Stimulated activated CD4-positive, alpha-beta T cell treated with anti-CD3 and anti-CD28 coated beads, Interleukin-4, amount 100 ng/mL, for 4 hours (primary cell): ENCODE results near the gene CHSY1.

Experiments
- DNase-seq, 2 experiments: peaks; one replicate each; pipeline ENCODE4 v3.0.0-alpha.2; 2020

CHSY1 gene

DNA sequence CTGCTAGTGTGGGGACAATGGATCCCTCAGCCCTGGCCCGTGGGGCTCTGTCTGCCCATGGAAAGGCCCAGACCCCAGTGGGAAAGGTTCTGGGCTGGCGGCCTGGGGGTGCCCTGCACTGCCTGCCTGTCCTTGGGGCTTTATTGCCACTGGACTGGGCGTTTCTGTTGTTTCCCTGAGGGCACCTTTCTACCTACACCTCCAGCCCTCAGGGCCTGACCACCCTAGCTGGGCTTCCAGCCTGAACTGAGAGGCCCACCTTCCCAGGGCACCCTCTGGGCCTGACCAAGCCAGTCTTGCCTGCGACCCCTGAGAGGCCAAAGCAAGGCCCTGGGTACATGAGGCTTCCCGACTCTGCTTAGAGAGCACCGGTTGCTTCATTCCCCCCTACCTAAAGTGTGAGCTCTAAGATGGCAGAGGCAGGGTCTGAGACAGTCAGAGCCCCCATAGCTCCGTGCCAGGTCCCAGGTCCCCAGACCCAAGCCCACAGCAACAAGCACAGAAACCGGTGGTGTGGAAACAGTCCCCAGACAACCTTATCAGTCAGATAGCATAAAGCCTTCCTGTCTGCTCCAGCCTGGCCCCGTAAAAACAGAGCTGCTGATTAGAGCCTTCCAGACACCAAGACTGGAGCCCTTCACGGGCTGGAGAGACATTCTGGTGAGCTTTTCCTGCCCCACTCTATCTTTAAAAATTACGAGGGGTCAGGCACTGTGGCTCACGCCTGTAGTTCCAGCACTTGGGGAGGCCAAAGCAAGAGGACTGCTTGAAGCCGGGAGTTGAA is 102.8 kb downstream of the CHSY1 start:
- DNase-seq, result no peak

GRCh38 chr15:101148166-101148880 is 103.5 kb downstream of the CHSY1 start:
- DNase-seq, result no peak

DNA sequence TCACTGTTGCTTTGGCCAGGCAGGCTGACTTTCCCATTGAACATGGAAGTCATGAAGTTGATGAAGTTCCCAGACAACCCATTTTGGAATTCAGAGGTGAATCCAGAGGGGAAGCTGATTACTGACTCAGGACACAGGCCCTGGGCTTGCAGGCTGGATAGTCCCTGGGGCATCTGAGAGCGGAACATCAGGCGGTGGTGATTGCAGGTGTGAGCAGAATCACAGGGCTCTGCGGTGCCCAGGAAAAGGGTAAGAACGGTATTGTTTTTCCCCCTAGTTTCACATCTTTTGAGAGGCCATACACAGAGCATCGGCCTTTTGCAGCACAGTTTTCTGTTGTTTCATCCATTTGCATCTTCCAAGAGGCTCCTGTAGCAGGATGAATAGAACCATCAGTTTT is 104.7 kb downstream of the CHSY1 start:
- no peak for DNase-seq

DNA sequence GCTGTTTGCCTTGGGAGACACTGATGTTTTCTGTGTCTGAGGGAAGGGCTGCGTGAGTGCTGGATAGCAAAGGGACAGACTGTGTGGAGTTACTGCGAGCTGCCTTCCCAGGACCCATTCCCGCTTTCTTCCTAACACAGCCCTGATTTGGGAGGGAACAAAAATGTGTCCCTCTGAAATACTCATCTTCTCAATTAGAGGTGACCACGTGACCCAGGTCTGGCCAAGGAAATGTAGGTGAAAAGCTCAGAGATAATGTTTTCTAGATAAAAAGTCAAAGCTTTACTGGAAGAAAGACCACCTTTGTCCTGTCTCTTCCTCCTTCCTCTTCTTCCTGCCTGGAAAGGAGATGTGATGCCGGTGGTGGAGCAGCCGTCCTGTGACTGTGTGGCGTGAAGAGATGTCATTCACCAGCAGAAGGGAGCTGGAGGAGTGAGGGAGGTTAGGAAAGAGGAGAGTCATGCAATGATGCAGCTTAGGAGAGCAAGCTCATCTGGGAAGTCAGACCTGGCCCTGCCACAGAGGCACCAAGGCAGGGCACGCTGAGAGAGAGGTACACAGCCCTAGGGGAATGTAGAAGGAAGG is 105.6 kb downstream of the CHSY1 start:
- DNase-seq, result no peak

DNA sequence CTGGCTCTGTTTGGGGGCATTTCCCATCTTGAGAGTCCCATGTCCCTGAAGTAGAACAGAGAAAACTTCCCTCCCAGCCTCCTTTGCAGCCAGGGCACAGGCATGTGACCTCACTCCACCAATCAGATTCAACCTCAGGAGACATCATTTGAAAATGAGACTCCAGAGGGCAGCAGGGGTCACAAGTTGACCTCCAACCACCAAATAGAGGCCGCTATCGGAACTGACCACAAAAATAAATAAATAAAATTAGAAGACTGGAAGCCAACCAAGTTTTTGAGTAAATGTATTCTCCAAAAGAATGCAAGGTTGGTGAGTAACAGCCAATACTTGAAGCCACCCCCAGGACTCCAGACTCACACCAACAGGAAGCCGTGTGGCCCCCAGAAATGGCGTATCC is 106.5 kb downstream of the CHSY1 start:
- DNase-seq, result no peak

DNA sequence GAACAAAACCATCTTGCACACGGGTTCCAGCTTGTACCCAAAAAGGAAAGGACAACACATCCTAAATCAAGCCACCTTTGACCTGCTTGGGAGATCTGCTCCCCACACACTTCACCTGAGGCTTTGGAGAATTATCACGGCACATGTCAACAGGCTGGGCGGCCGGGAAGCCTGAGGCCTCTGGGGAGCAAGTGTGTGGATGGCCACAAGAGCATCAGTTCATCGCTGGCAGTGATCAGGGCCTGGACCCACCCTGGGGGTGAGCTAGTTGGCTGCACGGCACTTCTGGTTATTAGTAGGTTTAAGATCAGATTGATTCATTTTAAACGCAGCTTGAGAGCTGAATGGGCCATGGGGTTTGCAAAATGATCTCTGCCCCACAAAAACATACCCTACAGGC is 108.5 kb downstream of the CHSY1 start:
- no peak for DNase-seq

DNA sequence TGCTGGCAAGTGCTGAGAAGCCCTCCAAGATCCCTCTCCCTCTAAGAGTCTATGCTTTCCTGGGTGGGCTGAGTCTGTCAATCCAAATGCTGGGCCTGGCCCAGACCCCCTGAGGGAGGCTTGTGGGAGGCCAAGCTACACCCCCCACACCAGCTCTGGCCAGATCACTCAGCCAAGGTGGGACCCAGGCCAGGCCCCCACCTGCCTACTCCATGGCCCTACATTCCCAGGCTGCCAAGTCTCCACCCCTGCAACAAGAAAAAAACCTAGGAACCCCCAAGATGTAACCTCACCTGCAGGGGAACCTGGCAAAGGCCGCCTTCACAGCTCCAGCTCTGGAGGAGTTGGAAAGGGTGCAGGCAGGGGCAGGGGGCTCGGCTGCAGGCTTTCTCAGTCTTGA is 109.1 kb downstream of the CHSY1 start:
- DNase-seq, result no peak

GRCh38 chr15:101141926-101142527 is 109.8 kb downstream of the CHSY1 start:
- DNase-seq, result no peak

DNA sequence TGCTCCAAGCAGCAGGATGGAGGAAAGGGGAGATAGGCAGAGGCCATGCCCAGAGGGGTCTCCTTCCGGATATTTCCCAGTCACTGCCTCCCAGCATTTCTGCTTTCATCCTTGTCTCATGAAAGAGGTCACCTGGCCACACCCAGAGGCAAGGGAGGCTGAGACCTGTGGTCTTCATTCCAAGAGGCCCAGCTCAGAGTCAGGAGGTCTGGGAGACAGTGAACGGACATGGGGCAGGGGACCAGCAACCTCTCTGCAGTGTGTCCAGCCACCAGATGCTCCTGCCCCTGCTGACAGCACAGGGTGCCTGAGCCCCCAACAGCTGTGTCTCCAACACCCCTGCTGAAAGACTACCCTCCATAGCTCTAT is 111.2 kb downstream of the CHSY1 start:
- no peak for DNase-seq

GRCh38 chr15:101139986-101140696 is 111.7 kb downstream of the CHSY1 start:
- no peak for DNase-seq

GRCh38 chr15:101138913-101139880 is 112.7 kb downstream of the CHSY1 start:
- no peak for DNase-seq

DNA sequence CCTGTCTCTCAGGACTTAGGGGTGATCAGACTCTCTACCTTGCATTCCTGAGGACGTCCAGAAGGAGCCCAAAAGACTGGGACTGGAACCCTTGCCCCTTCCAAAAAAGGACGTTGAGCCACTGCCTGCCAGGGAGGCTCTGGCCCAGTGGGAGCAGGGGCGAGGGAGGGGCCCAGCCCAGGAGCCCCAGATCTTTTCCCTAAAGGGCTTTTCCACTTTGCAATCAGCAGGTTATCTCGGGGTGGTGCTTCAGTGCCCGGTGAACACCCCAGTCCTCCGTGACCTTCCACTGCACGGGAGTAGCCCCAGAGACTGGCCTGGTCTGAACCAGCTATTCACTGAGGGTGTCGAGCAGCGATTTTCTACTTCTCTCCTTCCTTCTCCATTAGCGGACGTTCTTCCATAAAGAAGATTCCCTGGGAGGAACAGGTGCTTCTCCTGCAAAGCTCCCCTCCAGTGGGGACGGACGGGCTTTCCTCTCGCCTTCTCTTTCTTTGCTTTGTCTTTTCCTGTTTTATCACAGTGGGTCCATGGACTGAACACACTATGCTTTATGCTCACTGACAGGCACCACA is 113.7 kb downstream of the CHSY1 start:
- no peak for DNase-seq

DNA sequence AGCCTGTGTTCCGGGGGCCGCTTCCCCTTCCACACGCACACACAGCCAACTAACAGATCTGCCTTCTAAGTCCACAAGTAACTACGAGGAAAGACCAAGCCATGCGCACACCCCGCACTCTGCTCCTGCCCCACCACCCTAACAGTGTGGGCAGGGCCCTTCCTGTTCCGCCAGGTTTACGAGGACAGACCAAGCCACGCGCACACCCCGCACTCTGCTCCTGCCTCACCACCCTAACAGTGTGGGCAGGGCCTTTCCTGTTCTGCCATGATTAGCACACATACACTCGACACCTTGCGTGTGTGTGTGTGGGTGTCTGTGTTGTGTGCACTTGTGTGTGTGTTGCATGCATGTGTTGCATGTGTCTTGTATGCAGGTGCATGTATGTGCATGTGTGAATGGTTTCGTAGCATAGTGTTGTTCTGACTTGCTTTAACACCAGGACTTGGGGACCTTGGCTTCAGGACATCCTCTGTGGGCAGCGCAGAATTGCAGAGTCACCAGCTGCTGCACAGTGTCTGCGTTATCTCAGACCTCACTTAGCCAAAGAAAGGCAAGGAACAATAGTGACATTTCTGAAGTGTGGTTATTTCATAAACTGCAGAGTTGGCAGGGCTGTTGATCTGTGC is 114.4 kb downstream of the CHSY1 start:
- peak in 1 of 2 experiments; percentile 30 for DNase-seq

GRCh38 chr15:101136381-101137268 is 115.2 kb downstream of the CHSY1 start:
- DNase-seq, result no peak

- no peak for DNase-seq
Observed at GRCh38 chr15:101135532-101136166, 116.2 kb downstream of the CHSY1 start.

GRCh38 chr15:101134780-101135179 is 117.1 kb downstream of the CHSY1 start:
- DNase-seq, result no peak

GRCh38 chr15:101133751-101134261 is 118.0 kb downstream of the CHSY1 start:
- no peak for DNase-seq

- DNase-seq, result no peak
Observed at GRCh38 chr15:101133181-101133460, 118.7 kb downstream of the CHSY1 start.
